Activated T-helper 1 cell treated with Interleukin-2 at 50 U/mL for 16 hours (primary cell): Measurements from ENCODE around the gene NSMF.
A peak's percentile ranks its signal among the peaks of the same experiment; 100 is the strongest.

Experiments used
- DNase-seq: peaks from one replicate; pipeline ENCODE4 v3.0.0-alpha.2; 2020; ENCODE audit warnings: low read depth

The NSMF gene

DNA sequence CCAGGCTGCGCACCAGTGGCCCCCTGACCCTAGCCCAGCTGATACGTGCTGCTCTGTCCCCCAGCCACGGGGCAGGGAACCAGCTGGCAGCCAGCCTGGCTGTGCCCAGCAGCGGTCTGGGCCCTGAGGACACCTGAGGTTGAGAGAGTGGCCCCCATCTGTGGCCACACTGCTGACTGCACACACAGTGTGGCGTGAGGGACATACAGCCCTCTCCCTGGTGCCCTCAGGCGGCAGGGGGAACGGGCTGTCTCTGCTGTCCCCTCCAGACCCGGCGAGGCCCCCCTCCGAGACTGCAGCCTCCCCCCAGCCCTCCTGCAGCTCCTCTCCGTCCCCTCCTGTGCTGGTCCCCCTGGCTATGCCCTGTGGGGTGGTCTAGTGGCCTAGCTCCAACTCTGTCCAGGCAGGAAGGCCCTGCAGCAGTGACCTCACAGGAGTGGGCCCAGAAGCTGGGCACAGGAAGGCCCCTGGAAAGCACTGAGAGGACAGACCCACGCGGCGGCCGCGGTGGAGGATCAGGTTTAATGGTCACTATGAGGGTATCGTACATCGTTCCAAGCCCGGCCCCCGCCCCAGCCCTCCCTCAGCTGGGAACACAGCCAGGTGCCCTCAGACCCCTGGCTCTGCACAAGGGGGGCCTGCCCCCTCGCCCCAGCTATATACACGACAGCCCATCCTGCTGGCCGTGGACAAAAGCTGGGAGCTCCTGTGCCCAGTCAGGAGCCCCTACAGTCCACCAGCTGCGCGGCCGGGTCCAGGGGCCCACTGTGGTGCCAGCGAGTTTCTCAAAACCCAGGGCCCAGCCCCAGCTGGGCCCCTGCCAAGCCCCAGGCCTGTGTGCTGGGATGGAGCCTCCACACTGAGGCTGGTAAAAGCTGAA, 11.2 kb downstream of the NSMF start:
- DNase-seq, result no peak

GRCh38 chr9:137446851-137447471, 12.2 kb downstream of the NSMF start:
- DNase-seq, result no peak

- no peak for DNase-seq
Observed at GRCh38 chr9:137445930-137446431, 13.2 kb downstream of the NSMF start.

GRCh38 chr9:137445275-137445807, 13.8 kb downstream of the NSMF start:
- peak; percentile 73 for DNase-seq

DNA sequence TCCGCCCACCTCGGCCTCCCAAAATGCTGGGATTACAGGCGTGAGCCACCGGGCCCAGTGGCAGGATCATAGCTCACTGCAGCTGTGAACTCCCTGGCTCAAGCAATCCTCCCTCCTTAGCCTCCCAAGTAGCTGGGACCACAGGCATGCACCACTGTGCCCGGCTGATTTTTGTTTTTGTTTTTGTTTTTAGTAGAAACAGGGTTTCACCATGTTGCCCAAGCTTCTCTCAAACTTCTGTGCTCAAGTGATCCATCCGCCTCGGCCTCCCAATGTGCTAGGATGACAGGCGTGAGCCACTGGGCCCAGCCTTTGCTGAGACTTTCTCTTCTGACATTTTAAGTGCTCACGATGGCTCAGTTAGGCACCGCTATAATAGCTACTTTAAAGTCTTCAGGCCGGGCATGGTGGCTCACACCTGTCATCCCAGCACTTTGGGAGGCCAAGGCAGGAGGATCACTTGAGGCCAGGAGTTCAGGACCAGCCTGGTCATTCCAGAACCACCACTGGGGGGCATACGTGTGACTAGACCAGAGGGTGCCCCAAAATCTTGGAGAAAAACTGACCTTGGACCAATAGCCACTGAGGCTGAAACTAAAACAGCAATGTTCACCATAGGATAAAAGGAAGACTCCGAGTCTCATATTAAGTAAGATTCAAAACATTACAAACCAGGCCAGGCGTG, 14.9 kb downstream of the NSMF start:
- no peak for DNase-seq

- DNase-seq, result no peak
Observed at GRCh38 chr9:137441935-137442321, 17.2 kb downstream of the NSMF start.

GRCh38 chr9:137441289-137441934, 17.7 kb downstream of the NSMF start, which contains the start of gene ENTPD8:
ENTPD8 (minus strand) TSS chr9:137441357; CDS start chr9:137438285, 3,072 bp downstream.
- no peak for DNase-seq

GRCh38 chr9:137439158-137439714, 19.9 kb downstream of the NSMF start:
- DNase-seq, result no peak

GRCh38 chr9:137438591-137439157, 20.5 kb downstream of the NSMF start:
- no peak for DNase-seq

GRCh38 chr9:137437691-137438590, 21.2 kb downstream of the NSMF start:
- DNase-seq, result no peak

DNA sequence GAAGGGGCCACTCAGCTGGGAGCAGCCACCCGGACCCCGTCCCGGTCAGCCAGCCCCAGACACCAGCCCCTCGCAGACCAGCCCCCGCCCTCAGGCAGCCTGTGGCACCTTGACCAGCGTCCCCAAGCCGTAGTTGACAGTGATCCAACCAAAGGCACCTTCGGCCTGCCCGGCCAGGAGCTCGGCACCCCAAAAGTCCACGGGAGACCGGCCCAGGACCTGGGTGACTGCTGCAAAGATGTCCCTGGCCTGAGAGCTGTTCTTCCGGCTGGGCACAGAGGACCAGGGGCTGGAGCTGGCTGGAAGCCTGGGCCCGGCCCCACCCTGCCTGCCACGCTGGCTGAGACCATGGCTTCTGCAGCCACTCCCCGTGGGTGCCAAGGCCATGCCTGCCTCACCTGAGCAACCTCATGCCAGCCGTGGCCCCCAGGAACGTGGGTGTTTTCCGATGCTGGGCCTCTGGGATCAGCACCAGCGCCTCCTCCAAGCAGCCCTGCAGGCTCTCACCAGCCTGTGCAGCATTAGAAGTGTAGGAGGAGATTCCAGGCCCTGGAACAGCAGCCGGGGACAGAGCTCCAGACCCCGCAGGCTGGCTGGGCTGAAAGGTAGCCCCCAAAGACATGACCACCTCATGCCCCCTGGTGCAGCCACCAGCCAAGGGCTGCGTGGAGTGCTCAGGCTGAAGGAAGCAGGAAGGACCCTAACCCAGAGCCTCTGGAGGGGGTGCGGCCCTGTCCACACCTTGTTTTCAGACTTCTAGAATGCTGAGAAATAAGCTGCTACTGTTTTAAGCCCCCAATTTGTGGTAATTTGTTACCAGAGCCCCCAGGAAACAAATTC, 22.2 kb downstream of the NSMF start:
- no peak for DNase-seq

DNA sequence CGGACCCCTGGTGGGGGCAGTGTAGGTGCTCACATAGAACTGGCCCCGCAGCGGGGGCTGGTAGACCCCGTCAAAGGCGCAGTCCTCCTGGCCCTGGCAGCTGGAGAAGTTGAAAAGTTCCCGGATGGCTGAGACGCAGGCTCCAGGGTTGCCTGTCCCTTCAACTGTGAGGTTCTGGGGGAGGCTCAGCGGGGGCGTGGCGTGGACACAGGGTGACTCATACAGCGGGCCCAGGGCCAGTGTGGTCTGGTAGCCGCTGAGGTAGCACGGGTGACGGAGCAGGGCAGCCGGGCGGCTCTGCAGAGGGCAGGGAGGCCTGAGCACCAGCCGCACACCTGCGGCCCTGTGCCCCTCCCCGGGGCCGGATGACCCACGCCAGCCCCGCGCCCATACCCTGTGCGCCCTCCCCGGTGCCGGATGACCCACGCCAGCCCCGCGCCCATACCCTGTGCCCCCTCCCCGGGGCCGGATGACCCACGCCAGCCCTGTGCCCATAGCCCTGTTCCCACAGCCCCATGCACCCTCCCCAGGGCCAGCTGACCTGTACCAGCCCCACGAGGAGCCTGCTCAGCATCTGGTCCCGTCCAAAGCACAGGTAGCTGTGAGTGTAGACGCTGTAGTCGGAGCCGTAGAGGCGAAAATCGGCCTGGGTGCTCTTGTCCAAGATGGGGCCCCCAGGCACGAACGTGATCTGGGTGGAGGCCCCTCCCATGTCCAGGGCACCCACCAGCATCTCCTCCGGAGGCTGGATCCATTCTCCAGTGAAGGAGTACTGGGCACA, 23.0 kb downstream of the NSMF start:
- DNase-seq, result no peak

- no peak for DNase-seq
Observed at GRCh38 chr9:137435381-137435891, 23.7 kb downstream of the NSMF start.

DNA sequence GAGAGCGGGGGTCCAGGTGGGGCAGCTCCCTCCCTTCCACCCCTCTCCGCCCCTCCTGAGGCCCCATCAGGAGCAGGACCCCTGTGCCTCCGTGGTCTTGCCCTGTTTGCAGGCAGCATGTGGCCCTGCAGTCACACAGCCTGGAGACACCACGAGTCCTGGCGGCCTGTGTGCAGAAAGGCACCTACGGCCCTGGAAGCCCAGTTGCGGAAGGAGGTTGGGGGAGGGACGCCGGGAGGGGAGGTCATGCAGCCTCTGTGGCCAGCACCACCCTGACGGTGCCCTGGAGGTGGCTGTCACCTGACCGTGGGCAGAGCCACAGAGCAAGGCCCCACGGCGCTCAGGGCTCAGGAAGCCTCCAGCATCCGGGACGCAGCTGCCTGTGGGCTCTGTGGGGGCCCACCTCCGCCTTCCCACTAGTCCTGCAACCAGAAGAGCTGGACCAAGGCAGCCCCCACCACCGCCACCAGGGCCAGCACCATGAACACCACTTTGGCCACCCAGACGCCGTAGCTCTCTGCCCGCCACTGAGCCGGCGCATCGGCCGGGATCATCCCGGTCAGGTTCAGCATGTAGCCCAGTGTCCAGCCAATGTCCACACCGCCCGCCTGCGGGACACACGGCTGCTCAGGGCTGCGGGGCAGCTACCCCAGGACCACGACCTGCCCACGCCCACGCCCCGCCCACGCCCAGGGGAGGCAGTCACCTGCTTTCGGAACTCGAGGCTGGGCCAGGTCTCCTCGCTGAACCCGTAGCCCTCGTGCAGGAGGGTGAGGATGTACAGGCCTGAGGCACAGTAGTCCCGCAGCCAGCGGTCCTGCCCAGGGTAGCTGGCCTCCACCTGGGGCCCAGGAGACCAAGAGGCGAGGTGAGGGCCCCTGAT, 24.4 kb downstream of the NSMF start:
- DNase-seq, result no peak

DNA sequence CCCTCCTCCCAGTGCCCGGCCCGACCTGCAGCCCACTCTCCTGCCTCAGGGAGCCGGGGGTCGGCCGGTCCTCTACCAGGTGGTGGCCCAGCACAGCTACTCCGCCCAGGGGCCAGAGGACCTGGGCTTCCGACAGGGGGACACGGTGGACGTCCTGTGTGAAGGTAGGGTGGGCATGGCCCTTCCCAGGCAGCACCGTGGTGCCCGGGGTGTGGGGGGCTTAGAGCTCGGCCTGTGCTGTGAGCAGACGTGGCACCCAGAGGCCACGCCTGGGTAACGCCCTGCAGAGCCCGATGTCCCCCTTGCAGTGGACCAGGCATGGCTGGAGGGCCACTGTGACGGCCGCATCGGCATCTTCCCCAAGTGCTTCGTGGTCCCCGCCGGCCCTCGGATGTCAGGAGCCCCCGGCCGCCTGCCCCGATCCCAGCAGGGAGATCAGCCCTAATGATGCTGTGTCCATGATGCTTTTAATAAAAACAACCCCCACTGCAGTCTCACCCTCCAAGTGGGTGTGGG, 25.2 kb downstream of the NSMF start:
- DNase-seq, result no peak

GRCh38 chr9:137433349-137433915, 25.7 kb downstream of the NSMF start:
- DNase-seq, result no peak
